Body of pancreas (tissue), 4 donors: ENCODE data around the gene SYNGR3. TPM values are rescaled to one million over a fixed set of nuclear protein-coding genes. Genes with fewer than 3 reads are reported as not detected.

Experiments
- ATAC-seq: fragments of 150-250 bp; one replicate; pipeline ENCODE4 v1.9.1; 2016
- DNase-seq, 4 donors: peaks; one replicate each; pipeline ENCODE4 v3.0.0-alpha.2; 2019
- H3K27ac ChIP-seq, 4 donors: fragments of 200-600 bp; sonication (generic); 1 replicate in 3 of 4; 2 replicates in 1 of 4; pipeline versions ENCODE4 v1.5.1 to v1.6.1; 2016 to 2019; ENCODE audit warnings: mild to moderate bottlenecking in 1 of 4, mixed read lengths in 1 of 4, moderate library complexity in 1 of 4
- H3K27me3 ChIP-seq, 2 donors: fragments of 200-600 bp; sonication (generic); one replicate each; pipeline ENCODE4 v1.6.0; 2016; ENCODE audit warnings: mild to moderate bottlenecking in 1 of 2
- H3K36me3 ChIP-seq, 2 donors: fragments of 200-600 bp; sonication (generic); replicated peaks in 1 of 2; 2 replicates each; pipeline ENCODE4 v1.5.1; 2016; ENCODE audit warnings: low read depth in 2 of 2; ENCODE audit not compliant: insufficient read depth in 1 of 2
- H3K4me1 ChIP-seq: fragments of 200-600 bp; sonication (generic); one replicate; pipeline ENCODE4 v1.6.0; 2016
- H3K4me3 ChIP-seq, 2 donors: fragments of 200-600 bp; sonication (generic); 1 replicate in 1 of 2; 2 replicates in 1 of 2; pipeline ENCODE4 v1.5.1; 2016 to 2019
- H3K9me3 ChIP-seq, 3 donors: fragments of 200-600 bp; sonication (generic); 1 replicate in 2 of 3; 2 replicates in 1 of 3; pipeline ENCODE4 v1.5.1; 2016
- CTCF ChIP-seq, 7 experiments: fragments of 450-650 bp in 4 of 7; fragments of 200-600 bp in 3 of 7; sonication (generic) in 3 of 7; IDR thresholded peaks; one replicate each; pipeline ENCODE4 v1.5.1; 2016 to 2019; ENCODE audit warnings: antibody characterized with exemption in 7 of 7
- POLR2A ChIP-seq, 3 donors: fragments of 450-650 bp; IDR thresholded peaks; one replicate each; pipeline ENCODE4 v1.6.1; 2016; ENCODE audit warnings: antibody characterized with exemption in 3 of 3, mild to moderate bottlenecking in 2 of 3
- WGBS, 2 donors: methylation state at CpG; one replicate each; pipeline ENCODE4 v1.1.5; 2017; 5-methylcytosine and 5-hydroxymethylcytosine counted together
- intact Hi-C: fragments of 100-400 bp; cut with DNase I; formaldehyde crosslinking; loops from one replicate; pipeline ENCODE4 v1.15.1; 2023
- small RNA-seq: library from RNA; depleted of rRNA; stranded (forward); fragments of <200 nt; gene quantifications from one replicate; pipeline ENCODE3, GENCODE V24; 2016
- total RNA-seq, 2 donors: library from RNA; depleted of rRNA; stranded (reverse); fragments of >200 nt; gene quantifications; one replicate each; pipeline ENCODE4 v1.1.0, GENCODE V29; 2016

The SYNGR3 gene
- total RNA-seq, 2 donors from 2014 or later, result 0.33 to 1.6 TPM

GRCh38 chr16:2040787-2041522, 51.2 kb downstream of the SYNGR3 start:
- whole genome bisulfite sequencing, 2 donors, result 75 to 83% methylated on average over 7 to 20 of the region's 20 CpGs
- no peak overlapping the region for H3K27ac ChIP-seq
- H3K4me1 ChIP-seq, result peaks cover 29% of the 10 kb centered on the region
- DNase-seq (no peak), ATAC-seq (no peak)
- H3K36me3 ChIP-seq, result no peaks in the 10 kb centered on the region
- no peak for TF ChIP-seq POLR2A (IDR thresholded peaks at IDR 0.05)
- no peak for TF ChIP-seq CTCF (IDR thresholded peaks at IDR 0.05)
- H3K9me3 ChIP-seq, result no peaks in the 10 kb centered on the region
- no peak overlapping the region for H3K4me3 ChIP-seq
- intact Hi-C loops, result no loop called here
- H3K27me3 ChIP-seq, result no peaks in the 10 kb centered on the region

GRCh38 chr16:2042171-2042985, 52.6 kb downstream of the SYNGR3 start:
- ATAC-seq (no peak), DNase-seq (peak in 1 of 4 donors; percentile 47)
- no peak for TF ChIP-seq CTCF (IDR thresholded peaks at IDR 0.05)
- TF ChIP-seq POLR2A (IDR thresholded peaks at IDR 0.05), result no peak
- Histone ChIP-seq H3K4me1 (peaks cover 23% of the 10 kb centered on the region), H3K9me3 (no peaks in the 10 kb centered on the region), H3K27ac (peak overlapping the region in 1 of 4 donors; percentile 39), H3K4me3 (no peak overlapping the region), H3K27me3 (no peaks in the 10 kb centered on the region), H3K36me3 (no peaks in the 10 kb centered on the region)
- intact Hi-C loops, result no loop called here
- 75 to 89% methylated on average over 7 to 15 of the region's 22 CpGs for WGBS, 2 donors

GRCh38 chr16:2042986-2043666, 53.4 kb downstream of the SYNGR3 start:
- Histone ChIP-seq H3K9me3 (no peaks in the 10 kb centered on the region), H3K4me3 (no peak overlapping the region), H3K4me1 (peaks cover 24% of the 10 kb centered on the region), H3K27ac (no peak overlapping the region), H3K27me3 (no peaks in the 10 kb centered on the region), H3K36me3 (no peaks in the 10 kb centered on the region)
- no peak for ATAC-seq
- intact Hi-C loops, result no loop called here
- TF ChIP-seq CTCF (IDR thresholded peaks at IDR 0.05) (no peak), POLR2A (IDR thresholded peaks at IDR 0.05) (no peak)
- no peak for DNase-seq
- WGBS, 2 donors, result 83 to 89% methylated on average over 5 to 11 of the region's 11 CpGs

Small RNAs within 50 kb of the gene (small RNA-seq; reads per million reads assigned to genes)
- 0.66 reads per million, percentile 12 among the genes with 10 or more reads in this experiment for gene AC005363.2
- gene RN7SL219P, result not detected
- gene SNORA10, result not detected
- gene SNORA64, result not detected

Other genes starting within 250 kb of the SYNGR3 start
- gene NME3, start 218.4 kb upstream of the SYNGR3 start, total RNA-seq, result 100 to 1,000 TPM in 1 of 2 donors, 10 to 100 TPM in 1; 62.8 to 113 TPM
- 10 to 100 TPM; 13.5 to 33.3 TPM for gene EME2, start 217.2 kb upstream of the SYNGR3 start, total RNA-seq
- 10 to 100 TPM; 51.4 to 99.6 TPM for gene MRPS34, start 216.8 kb upstream of the SYNGR3 start, total RNA-seq
- 10 to 100 TPM; 95.9 to 97.8 TPM for gene SPSB3, start 207.4 kb upstream of the SYNGR3 start, total RNA-seq
- 10 to 100 TPM; 61.0 to 72.6 TPM for gene NUBP2, start 207.0 kb upstream of the SYNGR3 start, total RNA-seq
- 1 to 10 TPM; 5.2 to 9.2 TPM for gene IGFALS, start 196.3 kb upstream of the SYNGR3 start, total RNA-seq
- gene HAGH, start 163.1 kb upstream of the SYNGR3 start, total RNA-seq, result 10 to 100 TPM; 45.7 to 46.5 TPM
- gene FAHD1, start 162.8 kb upstream of the SYNGR3 start, total RNA-seq, result 10 to 100 TPM; 32.6 to 50.8 TPM
- under 1 TPM in 1 of 2 donors, not detected in 1; 0.26 TPM for gene MEIOB, start 117.8 kb upstream of the SYNGR3 start, total RNA-seq
- gene HS3ST6, start 71.6 kb upstream of the SYNGR3 start, total RNA-seq, result not detected
- 10 to 100 TPM; 36.8 to 38.6 TPM for gene MSRB1, start 46.8 kb upstream of the SYNGR3 start, total RNA-seq
- 10 to 100 TPM in 1 of 2 donors, not detected in 1; 16.5 TPM for gene RPL3L, start 35.3 kb upstream of the SYNGR3 start, total RNA-seq
- gene NDUFB10, start 30.4 kb upstream of the SYNGR3 start, total RNA-seq, result 10 to 100 TPM; 39.2 to 86.1 TPM
- gene RPS2, start 25.1 kb upstream of the SYNGR3 start, total RNA-seq, result 1,000 to 10,000 TPM; 2,300 to 2,472 TPM
- not detected for gene RNF151, start 23.1 kb upstream of the SYNGR3 start, total RNA-seq
- gene TBL3, start 17.9 kb upstream of the SYNGR3 start, total RNA-seq, result 10 to 100 TPM; 38.9 to 40.7 TPM
- not detected for gene NOXO1, start 8.5 kb upstream of the SYNGR3 start, total RNA-seq
- 10 to 100 TPM; 13.2 to 35.9 TPM for gene GFER, start 5.8 kb upstream of the SYNGR3 start, total RNA-seq
- gene ZNF598, start 19.9 kb downstream of the SYNGR3 start, total RNA-seq, result 10 to 100 TPM; 41.0 to 55.4 TPM
- gene NPW, start 29.8 kb downstream of the SYNGR3 start, total RNA-seq, result not detected
- 10 to 100 TPM; 32.7 to 87.3 TPM for gene NHERF2, start 36.9 kb downstream of the SYNGR3 start, total RNA-seq
- 10 to 100 TPM; 15.2 to 19.7 TPM for gene NTHL1, start 57.9 kb downstream of the SYNGR3 start, total RNA-seq
- gene TSC2, start 58.0 kb downstream of the SYNGR3 start, total RNA-seq, result 100 to 1,000 TPM in 1 of 2 donors, 10 to 100 TPM in 1; 73.9 to 152 TPM
- gene PKD1, start 145.9 kb downstream of the SYNGR3 start, total RNA-seq, result 100 to 1,000 TPM in 1 of 2 donors, 10 to 100 TPM in 1; 78.9 to 237 TPM
- 10 to 100 TPM; 25.4 to 28.8 TPM for gene RAB26, start 158.7 kb downstream of the SYNGR3 start, total RNA-seq
- gene TRAF7, start 165.8 kb downstream of the SYNGR3 start, total RNA-seq, result 10 to 100 TPM; 22.7 to 29.3 TPM
- gene CASKIN1, start 206.6 kb downstream of the SYNGR3 start, total RNA-seq, result under 1 TPM; 0.66 to 0.78 TPM
- gene MLST8, start 215.5 kb downstream of the SYNGR3 start, total RNA-seq, result 10 to 100 TPM; 32.4 to 59.0 TPM
- gene BRICD5, start 220.9 kb downstream of the SYNGR3 start, total RNA-seq, result 1 to 10 TPM; 1.8 to 3.3 TPM
- gene PGP, start 224.9 kb downstream of the SYNGR3 start, total RNA-seq, result 10 to 100 TPM in 1 of 2 donors, 1 to 10 TPM in 1; 7.8 to 15.8 TPM
- gene E4F1, start 233.6 kb downstream of the SYNGR3 start, total RNA-seq, result 10 to 100 TPM; 22.3 to 48.1 TPM
- 1 to 10 TPM in 1 of 2 donors, not detected in 1; 1.3 TPM for gene DNASE1L2, start 246.5 kb downstream of the SYNGR3 start, total RNA-seq